GM23338 (cell line): ENCODE results near the gene CBX6. TPM values are rescaled to one million over a fixed set of nuclear protein-coding genes. Genes with fewer than 3 reads are reported as not detected.

ENCODE experiments used
- ATAC-seq: fragments of 200-7000 bp; cut with Tn5 transposase; 3 replicates; pipeline ENCODE4 v1.9.1; 2020
- DNase-seq: peaks from one replicate; pipeline ENCODE4 v3.0.0-alpha.2; 2015; ENCODE audit warnings: low spot score
- H2AFZ ChIP-seq: fragments of 200-600 bp; sonication (generic); 2 replicates; pipeline ENCODE4 v1.8.0; 2016; ENCODE audit warnings: antibody characterized with exemption, mild to moderate bottlenecking, moderate library complexity
- H3F3A ChIP-seq: fragments of 200-600 bp; sonication (generic); replicated peaks from 2 replicates; pipeline ENCODE4 v1.8.0; 2017; ENCODE audit warnings: antibody characterized with exemption, mixed run types, low read depth
- H3K27ac ChIP-seq: fragments of 200-600 bp; sonication (generic); 2 replicates; pipeline ENCODE4 v1.6.1; 2016; ENCODE audit warnings: low read depth
- H3K27me3 ChIP-seq: fragments of 200-600 bp; sonication (generic); 2 replicates; pipeline ENCODE4 v1.8.0; 2016; ENCODE audit warnings: mild to moderate bottlenecking, mixed run types, moderate library complexity; ENCODE audit not compliant: insufficient read depth
- H3K36me3 ChIP-seq: fragments of 200-600 bp; sonication (generic); 2 replicates; pipeline ENCODE4 v1.8.0; 2016; ENCODE audit warnings: mild to moderate bottlenecking; ENCODE audit not compliant: insufficient read depth
- H3K4me1 ChIP-seq: fragments of 200-600 bp; sonication (generic); 2 replicates; pipeline ENCODE4 v1.8.0; 2016; ENCODE audit warnings: mild to moderate bottlenecking, moderate library complexity; ENCODE audit not compliant: insufficient read depth
- H3K4me2 ChIP-seq: fragments of 200-600 bp; sonication (generic); 2 replicates; pipeline ENCODE4 v1.7.1; 2017; ENCODE audit warnings: mixed run types
- H3K4me3 ChIP-seq: fragments of 200-600 bp; sonication (generic); 2 replicates; pipeline ENCODE4 v1.6.1; 2016; ENCODE audit warnings: mixed run types
- H3K79me2 ChIP-seq: fragments of 200-600 bp; sonication (generic); replicated peaks from 2 replicates; pipeline ENCODE4 v1.8.0; 2017; ENCODE audit warnings: mild to moderate bottlenecking; ENCODE audit not compliant: insufficient read depth
- H3K9me2 ChIP-seq: fragments of 200-600 bp; sonication (generic); 2 replicates; pipeline ENCODE4 v1.8.0; 2017; ENCODE audit not compliant: insufficient read depth
- H4K20me1 ChIP-seq: fragments of 200-600 bp; sonication (generic); replicated peaks from 2 replicates; pipeline ENCODE4 v1.8.0; 2017; ENCODE audit warnings: mild to moderate bottlenecking; ENCODE audit not compliant: insufficient read depth
- H3K27ac Mint-ChIP-seq: 2 replicates; pipeline ENCODE4 v1.8.0; 2020; ENCODE audit warnings: inconsistent platforms, mild to moderate bottlenecking, moderate library complexity, mixed read lengths
- H3K27me3 Mint-ChIP-seq: 3 replicates; pipeline ENCODE4 v1.8.0; 2022; ENCODE audit warnings: low read depth, mild to moderate bottlenecking, moderate library complexity, mixed read lengths, inconsistent platforms; ENCODE audit not compliant: insufficient read depth, poor library complexity
- H3K36me3 Mint-ChIP-seq: 3 replicates; pipeline ENCODE4 v1.8.0; 2021; ENCODE audit warnings: low read depth, mild to moderate bottlenecking, inconsistent platforms, moderate library complexity, mixed read lengths
- H3K4me1 Mint-ChIP-seq: 3 replicates; pipeline ENCODE4 v1.8.0; 2020; ENCODE audit warnings: mild to moderate bottlenecking, inconsistent platforms, mixed read lengths
- H3K4me3 Mint-ChIP-seq: 3 replicates; pipeline ENCODE4 v1.8.0; 2021; ENCODE audit warnings: moderate library complexity, mild to moderate bottlenecking, inconsistent platforms, mixed read lengths
- H3K9me3 Mint-ChIP-seq: 3 replicates; pipeline ENCODE4 v1.8.0; 2020; ENCODE audit warnings: moderate library complexity, mild to moderate bottlenecking, inconsistent platforms, mixed read lengths
- CREB1 ChIP-seq: fragments of 250-450 bp; sonication (Bioruptor Pico); IDR thresholded peaks from 2 replicates; pipeline ENCODE4 v1.5.0; 2020; ENCODE audit warnings: low read depth, mild to moderate bottlenecking, moderate library complexity
- CTCF ChIP-seq, 2 experiments: fragments of 200-600 bp in 1 of 2; sonication (generic) in 1 of 2; conservative IDR thresholded peaks; 2 replicates each; pipeline versions ENCODE4 v1.5.1 to v1.6.1; 2016 to 2017; ENCODE audit warnings: antibody characterized with exemption in 2 of 2, low read depth in 2 of 2, mild to moderate bottlenecking in 2 of 2, moderate library complexity in 1 of 2
- ETS1 ChIP-seq: IDR thresholded peaks from 2 replicates; pipeline ENCODE4 v1.6.1; 2016; ENCODE audit warnings: antibody characterized with exemption
- EZH2 ChIP-seq: fragments of 200-600 bp; sonication (generic); IDR thresholded peaks from one replicate; pipeline ENCODE4 v1.8.0; 2017; ENCODE audit warnings: antibody characterized with exemption, mild to moderate bottlenecking, low read depth; ENCODE audit not compliant: unreplicated experiment
- EZH2phosphoT487 ChIP-seq: fragments of 200-600 bp; sonication (generic); IDR thresholded peaks from one replicate; pipeline ENCODE4 v1.8.1; 2018; ENCODE audit warnings: antibody characterized with exemption; ENCODE audit not compliant: unreplicated experiment
- JUNB ChIP-seq: IDR thresholded peaks from one replicate; pipeline ENCODE4 v1.6.1; 2016; ENCODE audit warnings: antibody characterized with exemption; ENCODE audit not compliant: unreplicated experiment
- NANOG ChIP-seq: IDR thresholded peaks from 2 replicates; pipeline ENCODE4 v1.6.1; 2016; ENCODE audit warnings: antibody characterized with exemption, borderline replicate concordance
- STAT1 ChIP-seq: IDR thresholded peaks from one replicate; pipeline ENCODE4 v1.6.1; 2016; ENCODE audit warnings: antibody characterized with exemption; ENCODE audit not compliant: unreplicated experiment
- ZNF114 ChIP-seq: fragments of 250-450 bp; sonication (Bioruptor Pico); IDR thresholded peaks from 2 replicates; pipeline ENCODE4 v1.5.0; 2020; ENCODE audit warnings: mild to moderate bottlenecking, moderate library complexity
- ZNF331 ChIP-seq: fragments of 250-450 bp; sonication (Bioruptor Pico); IDR thresholded peaks from 2 replicates; pipeline ENCODE4 v1.5.0; 2020; ENCODE audit warnings: low read depth, mild to moderate bottlenecking, moderate library complexity
- ZNF462 ChIP-seq: fragments of 250-450 bp; sonication (Bioruptor Pico); IDR thresholded peaks from 2 replicates; pipeline ENCODE4 v1.5.0; 2020; ENCODE audit warnings: mild to moderate bottlenecking, moderate library complexity
- polyA plus RNA-seq: library from polyadenylated mRNA; unstranded; fragments of >200 nt; fragmentation: Nextera tagmentation; extraction: Ambion mirVana; gene quantifications from 2 replicates; pipeline ENCODE4 v1.2.1, GENCODE V29; 2016
- total RNA-seq: library from RNA; depleted of rRNA; stranded (reverse); fragments of >200 nt; shearing (Covaris generic); gene quantifications from 2 replicates; pipeline ENCODE4 v1.2.3, GENCODE V29; 2014

Gene CBX6
- total and polyA plus RNA-seq, 2 experiments from 2014 or later = 18.5 to 23.0 TPM

- TF ChIP-seq ZNF462 (CRISPR knock-in tag) = no peak
- no peak for TF ChIP-seq JUNB
- TF ChIP-seq STAT1 = no peak
- TF ChIP-seq CREB1 (CRISPR knock-in tag) = no peak
- TF ChIP-seq ETS1 = no peak
- no peak for TF ChIP-seq EZH2phosphoT487
These were observed 45.2 kb downstream of the CBX6 start (continued) for GRCh38 chr22:38826801-38827200.

GRCh38 chr22:38826386-38826785 is 45.6 kb downstream of the CBX6 start:
- Histone ChIP-seq H3K4me3 (no peak overlapping the region), H4K20me1 (no peaks in the 10 kb centered on the region; the same call in 1 of the 2 replicates), H3K36me3 (no peaks in the 10 kb centered on the region), H3K79me2 (no peaks in the 10 kb centered on the region), H3F3A (no peaks in the 10 kb centered on the region), H3K4me2 (no peak overlapping the region), H3K4me1 (no peaks in the 10 kb centered on the region), H3K9me2 (no peaks in the 10 kb centered on the region), H3K27me3 (no peaks in the 10 kb centered on the region), H2AFZ (no peak overlapping the region), H3K27ac (no peak overlapping the region)
- Mint-ChIP-seq H3K27me3 (peaks cover 14% of the 10 kb centered on the region), H3K4me1 (no peaks in the 10 kb centered on the region; the same call in 1 of the 3 replicates), H3K27ac (no peak overlapping the region), H3K36me3 (no peaks in the 10 kb centered on the region), H3K9me3 (no peaks in the 10 kb centered on the region), H3K4me3 (no peak overlapping the region)
- DNase-seq (no peak), ATAC-seq (no peak)
- TF ChIP-seq ZNF114 (CRISPR knock-in tag) (no peak), NANOG (no peak), JUNB (no peak), CTCF (conservative IDR thresholded peaks at IDR 0.05; ENCODE audit: low read depth in 2 of 2) (no peak), STAT1 (no peak), CREB1 (CRISPR knock-in tag) (no peak), ETS1 (no peak), ZNF331 (CRISPR knock-in tag) (no peak), EZH2phosphoT487 (no peak), EZH2 (no peak)
